Choroid plexus epithelial cell (primary cell): ENCODE data around the gene ZNF638.
"Not testable (repeated sequence)": the region's sequence is repeated elsewhere in the genome, so short reads cannot be mapped to it uniquely, and the experiment has no call there.

Experiments
- DNase-seq: peaks from one replicate; pipeline ENCODE4 v3.0.0-alpha.2; 2010; ENCODE audit warnings: low read depth
- H3K4me3 ChIP-seq: 2 replicates; pipeline ENCODE4 v1.5.1; 2011; ENCODE audit warnings: low read depth, mild to moderate bottlenecking, control low read depth, low read length, moderate library complexity
- CTCF ChIP-seq: conservative IDR thresholded peaks from 2 replicates; pipeline ENCODE4 v1.5.1; 2011; ENCODE audit warnings: low read depth, mild to moderate bottlenecking, control low read depth, inconsistent platforms, low read length, moderate library complexity

The ZNF638 gene

DNA sequence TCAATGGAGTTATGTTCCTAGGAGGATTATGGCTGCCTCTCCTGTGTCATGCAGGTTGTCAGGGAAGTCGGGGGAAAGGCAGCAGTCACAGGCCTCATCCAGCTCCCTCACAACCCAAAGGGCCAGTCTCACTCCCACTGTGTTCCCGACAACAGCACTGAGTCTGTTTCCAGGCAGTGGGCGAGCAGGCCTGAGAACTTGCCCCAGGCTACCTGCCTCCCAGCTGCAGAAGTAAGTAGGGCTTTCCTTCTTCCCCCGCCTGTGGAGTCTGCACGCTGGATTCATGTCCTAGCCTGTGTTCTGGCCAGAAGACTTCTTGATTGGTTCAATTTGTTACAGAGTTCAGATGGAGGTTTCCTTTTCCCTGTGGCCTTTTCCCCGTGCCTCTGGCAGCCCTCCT is 8.2 kb upstream of the ZNF638 start:
- DNase-seq = no peak
- TF ChIP-seq CTCF = no peak
- H3K4me3 ChIP-seq = no peak overlapping the region

GRCh38 chr2:71326968-71327367 is 4.6 kb upstream of the ZNF638 start:
- TF ChIP-seq CTCF = no peak

GRCh38 chr2:71327916-71328315 is 3.7 kb upstream of the ZNF638 start:
- no peak overlapping the region for H3K4me3 ChIP-seq
- TF ChIP-seq CTCF = no peak
- no peak for DNase-seq

More at GRCh38 chr2:71326968-71327367, 4.6 kb upstream of the ZNF638 start:
- DNase-seq = no peak
- H3K4me3 ChIP-seq = no peak overlapping the region

DNA sequence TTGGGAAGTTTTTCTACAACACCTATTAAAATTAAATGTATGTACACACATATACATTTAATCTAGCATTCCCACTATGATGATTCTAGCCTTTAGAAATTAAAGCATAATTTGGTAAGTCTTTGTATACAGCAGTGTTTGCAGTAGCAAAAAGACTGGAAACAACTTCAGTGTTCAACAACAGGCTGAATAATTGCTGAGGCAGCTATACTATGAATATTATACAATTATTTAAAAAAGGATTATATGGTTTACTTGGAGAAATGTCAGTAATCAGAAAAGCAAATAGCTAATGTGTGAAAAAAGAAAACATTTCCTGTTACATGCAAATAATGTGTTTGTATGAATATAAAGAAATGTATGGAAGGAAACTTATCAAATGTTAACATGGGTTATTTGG is 1.4 kb upstream of the ZNF638 start:
- no peak for TF ChIP-seq CTCF
- no peak for DNase-seq

DNA sequence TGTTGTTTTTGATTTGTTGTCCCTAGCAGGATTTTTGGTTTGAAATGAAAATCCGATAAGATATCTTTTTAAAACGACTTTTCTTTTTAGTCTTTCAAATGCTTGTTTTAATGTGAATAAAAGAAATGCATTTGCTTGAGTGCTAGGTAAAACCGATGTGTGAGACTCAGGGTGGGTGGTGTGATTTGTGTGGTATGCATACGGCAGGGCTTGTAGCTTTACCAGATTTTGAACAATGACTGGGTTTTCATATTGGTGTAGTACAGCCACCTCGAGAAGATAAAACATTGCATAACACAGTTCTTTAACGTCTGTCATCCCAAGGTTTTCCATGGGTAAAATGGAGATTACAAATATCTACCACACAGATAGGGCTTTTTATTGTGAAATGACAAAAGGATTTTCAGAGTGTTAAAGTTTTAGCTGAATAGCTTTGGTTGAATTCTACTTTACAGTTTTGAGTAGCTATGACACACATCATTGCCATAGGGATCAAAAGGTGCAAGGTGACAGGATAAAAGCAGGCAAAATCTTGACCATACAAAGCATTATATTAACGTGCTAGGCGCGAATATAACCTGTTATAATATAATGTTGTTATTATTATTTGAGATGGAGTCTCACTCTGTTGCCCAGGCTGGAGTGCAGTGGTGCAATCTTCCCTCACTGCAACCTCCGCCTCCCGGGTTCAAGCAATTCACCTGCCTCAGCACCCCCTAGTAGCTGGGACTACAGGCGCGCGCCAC is 824 bp upstream of the ZNF638 start:
- H3K4me3 ChIP-seq = no peak overlapping the region
- no peak for DNase-seq
- TF ChIP-seq CTCF = no peak

More for the DNA sequence above, 1.4 kb upstream of the ZNF638 start:
- H3K4me3 ChIP-seq = no peak overlapping the region

- DNase-seq = not testable (repeated sequence)
- peak overlapping the region; percentile 12 for H3K4me3 ChIP-seq
These were observed 326 bp upstream of the ZNF638 start for GRCh38 chr2:71331331-71331580.

GRCh38 chr2:71332435-71332796 is 834 bp downstream of the ZNF638 start:
- TF ChIP-seq CTCF = no peak
- DNase-seq = no peak
- H3K4me3 ChIP-seq = peak overlapping the region; percentile 94
